ENCODE results near the gene NSD1.
A peak's percentile ranks its signal among the peaks of the same experiment; 100 is the strongest.
"Not testable (repeated sequence)": the region's sequence is repeated elsewhere in the genome, so short reads cannot be mapped to it uniquely, and the experiment has no call there.

NSD1 gene

GRCh38 chr5:177332031-177332895, 198.7 kb downstream of the NSD1 start:
- no peak for DNase-seq

DNA sequence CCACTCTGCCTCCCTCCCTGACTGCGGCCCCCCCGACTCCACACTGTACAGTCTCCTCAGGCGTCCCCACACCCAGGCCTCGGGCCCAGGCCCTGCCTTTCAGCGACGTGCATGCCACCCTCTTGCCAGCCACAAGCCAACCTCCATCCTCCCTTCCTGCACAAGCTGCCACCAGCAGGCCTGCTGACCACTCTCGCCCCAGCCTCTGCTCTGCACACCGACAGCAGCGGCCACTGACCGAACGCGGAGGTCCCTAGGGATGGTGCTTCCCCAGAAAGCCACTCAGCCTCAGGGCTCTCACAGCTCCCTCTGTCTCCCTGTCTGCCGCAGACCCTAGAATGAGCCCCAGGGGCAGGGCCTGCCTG, 199.3 kb downstream of the NSD1 start:
- no peak for DNase-seq

DNA sequence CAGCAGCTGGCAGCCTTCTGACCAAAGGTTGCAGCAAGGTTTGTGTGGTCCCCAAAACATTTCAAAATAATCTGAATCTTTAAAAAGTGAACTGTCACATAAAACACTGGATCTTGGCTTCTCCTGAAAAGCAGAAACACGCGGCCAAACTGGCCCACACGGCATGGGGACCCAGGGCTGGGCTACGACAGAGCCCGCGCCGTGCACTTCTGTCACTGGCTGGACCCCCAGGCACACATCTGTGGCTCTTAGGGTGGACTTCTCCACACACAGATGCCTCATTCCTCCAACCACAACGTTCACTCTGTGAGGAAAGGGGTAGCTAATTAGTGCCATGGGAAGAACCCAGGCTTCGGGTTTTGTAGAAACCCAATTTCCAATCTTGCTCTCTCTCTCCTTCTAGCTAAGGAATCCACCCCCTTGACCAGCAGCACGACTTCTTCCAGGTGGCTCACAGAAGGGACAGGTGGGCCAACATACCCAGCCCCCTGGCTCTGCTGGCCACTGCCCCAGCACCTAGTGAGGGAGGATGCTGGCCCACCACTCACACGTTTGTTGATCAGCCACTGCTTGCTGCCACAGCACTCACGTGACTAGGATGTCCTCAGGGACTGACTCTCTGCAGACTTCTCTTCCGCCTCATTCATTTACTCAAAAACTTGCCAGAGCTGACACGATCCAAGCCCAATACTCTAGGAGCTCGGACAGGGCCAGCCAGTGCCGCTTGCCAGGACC, 200.0 kb downstream of the NSD1 start:
- no peak for DNase-seq

DNA sequence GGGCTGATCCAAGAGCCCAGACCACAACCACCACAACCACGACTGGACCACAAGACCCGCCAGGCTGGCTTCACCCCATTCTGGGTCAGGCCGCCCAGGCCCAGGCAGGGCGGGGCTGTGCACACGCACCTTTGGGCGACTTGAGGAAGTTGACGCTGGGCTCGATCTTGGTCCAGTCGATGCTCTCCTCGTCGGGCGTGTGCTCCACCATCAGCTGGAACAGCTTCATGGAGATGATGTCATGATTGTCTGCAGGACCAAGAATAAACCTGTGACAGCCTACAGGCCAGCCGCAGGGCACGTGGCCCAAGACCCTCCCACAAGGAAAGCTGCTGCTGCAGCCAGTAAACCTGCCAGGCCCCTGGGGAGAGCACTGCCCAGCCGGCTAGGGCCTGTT, 200.6 kb downstream of the NSD1 start:
- no peak for DNase-seq

GRCh38 chr5:177334781-177335700, 201.5 kb downstream of the NSD1 start:
- DNase-seq = no peak

GRCh38 chr5:177335701-177336065, 202.1 kb downstream of the NSD1 start:
- no peak for DNase-seq

- no peak for DNase-seq
Observed at GRCh38 chr5:177336112-177336511, 202.5 kb downstream of the NSD1 start.

GRCh38 chr5:177336603-177337494, 203.3 kb downstream of the NSD1 start:
- no peak for DNase-seq

DNA sequence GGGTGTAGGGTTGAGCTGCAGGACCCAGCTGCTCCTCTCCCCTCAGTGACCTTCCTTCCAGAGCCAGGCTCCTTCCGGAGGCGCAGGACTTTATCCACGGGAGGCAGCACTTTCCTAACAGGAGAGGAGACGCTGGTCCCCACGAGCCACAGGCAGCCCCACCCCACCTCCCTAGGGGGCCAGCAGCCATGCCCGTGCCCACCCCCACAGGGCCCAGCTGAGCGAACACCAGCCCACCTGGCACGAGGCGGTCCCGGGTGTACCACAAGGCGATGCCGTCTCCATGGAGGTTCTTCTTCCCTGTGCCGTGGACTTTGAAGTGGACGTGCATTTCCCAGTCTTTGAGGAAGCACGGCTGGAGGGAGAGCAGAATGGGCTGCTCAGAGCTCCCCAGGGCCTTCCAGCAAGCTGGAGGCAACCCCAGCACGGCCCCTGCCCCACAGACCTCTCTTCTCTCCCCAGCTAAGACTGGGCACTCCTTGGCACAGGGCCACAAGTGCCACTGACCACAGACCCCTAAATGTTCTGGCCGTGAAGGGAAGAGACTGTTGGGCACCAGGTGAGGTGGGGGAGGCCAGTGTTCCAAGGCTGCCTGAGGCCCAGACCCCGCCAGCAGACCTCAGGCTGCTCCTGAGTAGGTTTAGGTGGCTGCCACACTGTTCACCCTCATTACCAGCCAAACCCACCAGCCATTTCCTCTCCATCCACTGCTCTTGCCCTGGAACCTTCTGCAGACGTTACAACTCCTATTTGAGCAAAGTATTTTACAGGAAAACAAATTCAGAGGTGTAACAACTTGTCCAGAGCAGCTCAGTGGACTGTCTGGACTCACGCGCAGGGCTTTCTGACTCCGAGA, 204.9 kb downstream of the NSD1 start:
- DNase-seq = no peak

DNA sequence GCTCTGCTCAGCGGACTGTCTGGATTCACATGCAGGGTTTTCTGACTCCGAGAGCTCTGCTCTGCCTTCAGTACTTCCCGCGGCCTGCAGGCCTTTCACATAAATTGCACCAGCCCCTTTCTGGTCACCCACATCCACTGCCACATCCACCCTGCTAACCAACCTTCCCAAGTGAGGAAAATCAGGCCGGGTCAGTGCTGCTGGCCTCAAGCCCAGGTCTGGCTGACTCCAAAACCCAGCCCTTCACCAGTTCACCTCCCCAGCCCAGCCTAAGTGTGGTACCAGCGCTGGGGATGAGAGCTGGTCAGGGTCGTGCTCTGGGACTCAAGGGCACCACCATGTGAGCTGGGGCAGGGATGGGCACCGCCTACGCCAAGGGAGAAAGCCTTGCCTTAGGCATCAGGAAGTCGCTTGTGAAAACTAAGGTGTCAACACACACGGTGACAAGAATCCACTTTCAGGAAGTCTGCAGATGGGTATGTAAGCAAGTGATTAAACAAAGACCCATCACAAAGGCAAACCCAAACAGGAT, 205.6 kb downstream of the NSD1 start:
- peak; percentile 49 for DNase-seq

- not testable (repeated sequence) for DNase-seq
Observed at GRCh38 chr5:177343000-177343399, 209.4 kb downstream of the NSD1 start.

GRCh38 chr5:177343777-177344176, 210.2 kb downstream of the NSD1 start:
- DNase-seq = no peak

GRCh38 chr5:177344891-177345290, 211.3 kb downstream of the NSD1 start:
- no peak for DNase-seq

DNA sequence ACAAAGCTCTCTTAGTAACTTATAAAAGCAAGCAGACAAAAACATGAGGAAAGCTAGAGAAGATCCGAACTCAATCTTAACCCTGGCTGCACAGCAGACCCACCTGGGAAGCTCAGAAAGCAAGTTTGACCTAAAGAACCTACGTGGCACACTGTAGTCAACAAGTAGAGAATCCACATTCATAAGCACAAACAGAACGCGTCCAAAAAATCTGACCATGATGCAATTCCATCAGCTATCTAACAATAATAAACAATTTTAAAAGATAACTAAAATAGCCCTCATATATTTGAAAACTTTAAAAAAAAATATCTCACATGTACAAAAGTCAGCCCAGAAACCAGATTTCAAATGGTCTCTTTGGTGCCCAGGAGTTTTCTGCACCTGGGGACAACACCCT, 213.2 kb downstream of the NSD1 start:
- DNase-seq = no peak

- no peak for DNase-seq
Observed at GRCh38 chr5:177347699-177348098, 214.1 kb downstream of the NSD1 start.

GRCh38 chr5:177349362-177349647, 215.7 kb downstream of the NSD1 start:
- no peak for DNase-seq

DNA sequence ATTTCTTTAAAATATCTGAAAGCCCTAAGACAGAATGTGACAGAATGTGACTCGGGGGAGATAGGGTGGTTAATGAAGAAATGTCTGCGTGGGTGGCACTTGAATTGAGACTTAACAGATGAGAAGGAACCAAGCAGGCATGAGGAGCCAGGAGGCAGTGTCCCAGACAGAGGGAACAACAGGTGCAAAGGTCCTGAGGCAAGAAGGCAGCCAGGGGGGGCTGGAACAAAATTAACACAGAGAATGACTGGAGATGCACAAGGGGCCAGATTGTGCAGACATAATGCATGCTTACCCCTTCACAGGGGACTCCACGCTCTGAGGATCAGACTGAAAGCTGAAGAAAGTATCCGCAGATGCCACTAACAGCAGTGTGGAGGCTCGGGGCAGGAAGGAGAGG, 216.2 kb downstream of the NSD1 start:
- no peak for DNase-seq

Measured in NCI-H2029 (cell line).